ENCODE data around the gene OTUD5. TPM values are rescaled to one million over a fixed set of nuclear protein-coding genes. Genes with fewer than 3 reads are reported as not detected.
"Not testable (repeated sequence)": the region's sequence is repeated elsewhere in the genome, so short reads cannot be mapped to it uniquely, and the experiment has no call there.

The OTUD5 gene
- total RNA-seq, 1 donor = 28.5 TPM

GRCh38 chrX:48983081-48983480 lies 25.7 kb upstream of the OTUD5 start:
- DNase-seq (ENCODE audit: low read depth) = no peak
- no peak overlapping the region for H3K4me3 ChIP-seq (ENCODE audit: low read depth, low read length)
- TF ChIP-seq CTCF (IDR thresholded peaks at IDR 0.05; ENCODE audit: insufficient read depth, low read depth, low read length) = no peak

GRCh38 chrX:48981178-48981577 lies 23.8 kb upstream of the OTUD5 start:
- no peak overlapping the region for H3K4me3 ChIP-seq (ENCODE audit: low read depth, low read length)
- DNase-seq (ENCODE audit: low read depth) = no peak
- TF ChIP-seq CTCF (IDR thresholded peaks at IDR 0.05; ENCODE audit: insufficient read depth, low read depth, low read length) = no peak

- not testable (repeated sequence) for DNase-seq (ENCODE audit: low read depth); H3K4me3 ChIP-seq (ENCODE audit: low read depth, low read length)
These were observed 22.9 kb upstream of the OTUD5 start for GRCh38 chrX:48980341-48980740.

- H3K4me3 ChIP-seq (ENCODE audit: low read depth, low read length) = no peak overlapping the region
- TF ChIP-seq CTCF (IDR thresholded peaks at IDR 0.05; ENCODE audit: insufficient read depth, low read depth, low read length) = no peak
- no peak for DNase-seq (ENCODE audit: low read depth)
These were observed 20.8 kb upstream of the OTUD5 start for GRCh38 chrX:48978226-48978625.

- no peak overlapping the region for H3K4me3 ChIP-seq (ENCODE audit: low read depth, low read length)
- no peak for DNase-seq (ENCODE audit: low read depth)
- TF ChIP-seq CTCF (IDR thresholded peaks at IDR 0.05; ENCODE audit: insufficient read depth, low read depth, low read length) = no peak
These were observed 18.7 kb upstream of the OTUD5 start for GRCh38 chrX:48976086-48976485.

- TF ChIP-seq CTCF (IDR thresholded peaks at IDR 0.05; ENCODE audit: insufficient read depth, low read depth, low read length) = no peak
- no peak overlapping the region for H3K4me3 ChIP-seq (ENCODE audit: low read depth, low read length)
- no peak for DNase-seq (ENCODE audit: low read depth)
These were observed 18.1 kb upstream of the OTUD5 start for GRCh38 chrX:48975541-48975940.

GRCh38 chrX:48975041-48975440 lies 17.6 kb upstream of the OTUD5 start:
- TF ChIP-seq CTCF (IDR thresholded peaks at IDR 0.05; ENCODE audit: insufficient read depth, low read depth, low read length) = no peak
- no peak overlapping the region for H3K4me3 ChIP-seq (ENCODE audit: low read depth, low read length)
- DNase-seq (ENCODE audit: low read depth) = no peak

All from fibroblast of villous mesenchyme (primary cell).